Esophagus squamous epithelium (tissue), 4 donors: Measurements from ENCODE around the gene CISH.

Source experiments
- POLR2A ChIP-seq, 4 donors: fragments of 450-650 bp; IDR thresholded peaks; one replicate each; pipeline ENCODE4 v1.6.1; 2017; ENCODE audit warnings: antibody characterized with exemption in 4 of 4, mild to moderate bottlenecking in 4 of 4, moderate library complexity in 3 of 4
- TF ChIP-seq, protein P1 (sequence below), 6 experiments: fragments of 450-650 bp in 4 of 6; fragments of 200-600 bp in 2 of 6; sonication (generic) in 2 of 6; IDR thresholded peaks; one replicate each; pipeline ENCODE4 v1.5.1; 2016 to 2019; ENCODE audit warnings: antibody characterized with exemption in 6 of 6, mild to moderate bottlenecking in 4 of 6, moderate library complexity in 4 of 6

DNA sequence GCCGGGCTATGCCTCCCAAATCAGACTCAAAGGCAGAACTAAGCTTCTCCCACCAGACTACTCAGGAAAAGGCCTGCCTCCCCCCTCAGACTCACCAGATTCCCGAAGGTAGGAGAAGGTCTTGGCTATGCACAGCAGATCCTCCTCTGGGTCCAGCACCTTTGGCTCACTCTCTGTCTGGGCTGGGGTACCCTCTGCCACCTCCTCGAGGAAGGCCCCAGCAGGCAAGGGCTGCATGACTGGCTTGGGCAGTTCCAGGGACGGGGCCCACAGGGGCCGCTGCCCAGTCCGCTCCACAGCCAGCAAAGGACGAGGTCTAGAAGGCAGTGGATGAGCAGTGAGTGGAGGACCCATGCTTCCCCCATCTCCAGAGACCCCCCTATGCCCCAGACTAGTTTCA lies 3.3 kb downstream of the CISH start:
- TF ChIP-seq, protein P1, sequence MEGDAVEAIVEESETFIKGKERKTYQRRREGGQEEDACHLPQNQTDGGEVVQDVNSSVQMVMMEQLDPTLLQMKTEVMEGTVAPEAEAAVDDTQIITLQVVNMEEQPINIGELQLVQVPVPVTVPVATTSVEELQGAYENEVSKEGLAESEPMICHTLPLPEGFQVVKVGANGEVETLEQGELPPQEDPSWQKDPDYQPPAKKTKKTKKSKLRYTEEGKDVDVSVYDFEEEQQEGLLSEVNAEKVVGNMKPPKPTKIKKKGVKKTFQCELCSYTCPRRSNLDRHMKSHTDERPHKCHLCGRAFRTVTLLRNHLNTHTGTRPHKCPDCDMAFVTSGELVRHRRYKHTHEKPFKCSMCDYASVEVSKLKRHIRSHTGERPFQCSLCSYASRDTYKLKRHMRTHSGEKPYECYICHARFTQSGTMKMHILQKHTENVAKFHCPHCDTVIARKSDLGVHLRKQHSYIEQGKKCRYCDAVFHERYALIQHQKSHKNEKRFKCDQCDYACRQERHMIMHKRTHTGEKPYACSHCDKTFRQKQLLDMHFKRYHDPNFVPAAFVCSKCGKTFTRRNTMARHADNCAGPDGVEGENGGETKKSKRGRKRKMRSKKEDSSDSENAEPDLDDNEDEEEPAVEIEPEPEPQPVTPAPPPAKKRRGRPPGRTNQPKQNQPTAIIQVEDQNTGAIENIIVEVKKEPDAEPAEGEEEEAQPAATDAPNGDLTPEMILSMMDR (IDR thresholded peaks at IDR 0.05): no peak
- no peak for TF ChIP-seq POLR2A (IDR thresholded peaks at IDR 0.05)
